ENCODE measurements around the gene KCNC1. TPM values are rescaled to one million over a fixed set of nuclear protein-coding genes. Genes with fewer than 3 reads are reported as not detected.

Gene KCNC1
- polyA plus RNA-seq, 2 donors = 0.01 TPM; not detected in 1

DNA sequence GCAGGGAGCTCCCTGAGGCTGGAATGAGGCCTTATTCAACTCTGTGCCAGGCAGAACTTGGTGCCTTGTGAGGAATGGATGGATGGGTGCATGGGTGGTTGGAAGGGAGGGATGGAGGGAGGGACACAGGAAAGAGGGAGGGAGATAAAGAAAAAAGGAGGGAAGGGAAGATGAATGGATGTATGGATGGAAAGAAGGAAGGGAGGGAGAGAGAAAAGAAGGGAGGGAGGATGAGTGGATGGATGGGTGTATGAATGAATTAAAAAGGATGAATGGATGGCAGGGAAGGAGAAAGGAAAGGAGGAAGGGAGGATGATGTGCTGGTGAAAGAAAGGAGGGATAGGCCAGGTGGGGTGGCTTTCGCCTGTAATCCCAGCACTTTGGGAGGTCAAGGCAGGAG is 34.6 kb downstream of the KCNC1 start:
- Histone ChIP-seq H3K4me1 (ENCODE audit: control insufficient read depth in 2 of 2, insufficient read depth in 2 of 2, low read length in 1 of 2) (no peaks in the 10 kb centered on the region), H3K27me3 (ENCODE audit: control insufficient read depth in 1 of 2, insufficient read depth in 2 of 2, low read length in 2 of 2) (no peaks in the 10 kb centered on the region), H3K36me3 (ENCODE audit: control insufficient read depth in 2 of 2, insufficient read depth in 2 of 2, low read length in 1 of 2) (no peaks in the 10 kb centered on the region), H3K27ac (ENCODE audit: low read depth in 2 of 2, low read length in 1 of 2) (no peak overlapping the region), H3K4me3 (ENCODE audit: low read depth in 1 of 2, low read length in 2 of 2) (no peak overlapping the region), H3K9me3 (ENCODE audit: control insufficient read depth in 2 of 2, insufficient read depth in 1 of 2, low read depth in 1 of 2, low read length in 1 of 2) (no peaks in the 10 kb centered on the region)
- WGBS, 2 donors = 97 to 100% methylated on average over 1 of the region's 1 CpG

- WGBS, 2 donors = 51 to 67% methylated on average over 9 of the region's 9 CpGs
- H3K4me3 ChIP-seq (ENCODE audit: low read depth in 1 of 2, low read length in 2 of 2) = no peak overlapping the region
- H3K9me3 ChIP-seq (ENCODE audit: control insufficient read depth in 2 of 2, insufficient read depth in 1 of 2, low read depth in 1 of 2, low read length in 1 of 2) = no peaks in the 10 kb centered on the region
- no peaks in the 10 kb centered on the region for H3K27me3 ChIP-seq (ENCODE audit: control insufficient read depth in 1 of 2, insufficient read depth in 2 of 2, low read length in 2 of 2)
- H3K36me3 ChIP-seq (ENCODE audit: control insufficient read depth in 2 of 2, insufficient read depth in 2 of 2, low read length in 1 of 2) = no peaks in the 10 kb centered on the region
- H3K4me1 ChIP-seq (ENCODE audit: control insufficient read depth in 2 of 2, insufficient read depth in 2 of 2, low read length in 1 of 2) = no peaks in the 10 kb centered on the region
- H3K27ac ChIP-seq (ENCODE audit: low read depth in 2 of 2, low read length in 1 of 2) = no peak overlapping the region
Measured at GRCh38 chr11:17770048-17770652, 35.6 kb downstream of the KCNC1 start.

GRCh38 chr11:17770917-17771316 is 36.3 kb downstream of the KCNC1 start:
- Histone ChIP-seq H3K27me3 (ENCODE audit: control insufficient read depth in 1 of 2, insufficient read depth in 2 of 2, low read length in 2 of 2) (no peaks in the 10 kb centered on the region), H3K9me3 (ENCODE audit: control insufficient read depth in 2 of 2, insufficient read depth in 1 of 2, low read depth in 1 of 2, low read length in 1 of 2) (no peaks in the 10 kb centered on the region), H3K4me3 (ENCODE audit: low read depth in 1 of 2, low read length in 2 of 2) (no peak overlapping the region), H3K4me1 (ENCODE audit: control insufficient read depth in 2 of 2, insufficient read depth in 2 of 2, low read length in 1 of 2) (no peaks in the 10 kb centered on the region), H3K27ac (ENCODE audit: low read depth in 2 of 2, low read length in 1 of 2) (no peak overlapping the region), H3K36me3 (ENCODE audit: control insufficient read depth in 2 of 2, insufficient read depth in 2 of 2, low read length in 1 of 2) (no peaks in the 10 kb centered on the region)

- Histone ChIP-seq H3K36me3 (ENCODE audit: control insufficient read depth in 2 of 2, insufficient read depth in 2 of 2, low read length in 1 of 2) (no peaks in the 10 kb centered on the region), H3K27ac (ENCODE audit: low read depth in 2 of 2, low read length in 1 of 2) (no peak overlapping the region), H3K27me3 (ENCODE audit: control insufficient read depth in 1 of 2, insufficient read depth in 2 of 2, low read length in 2 of 2) (no peaks in the 10 kb centered on the region), H3K4me1 (ENCODE audit: control insufficient read depth in 2 of 2, insufficient read depth in 2 of 2, low read length in 1 of 2) (no peaks in the 10 kb centered on the region), H3K9me3 (ENCODE audit: control insufficient read depth in 2 of 2, insufficient read depth in 1 of 2, low read depth in 1 of 2, low read length in 1 of 2) (no peaks in the 10 kb centered on the region), H3K4me3 (ENCODE audit: low read depth in 1 of 2, low read length in 2 of 2) (no peak overlapping the region)
- WGBS, 2 donors = 92 to 94% methylated on average over 17 of the region's 17 CpGs
Measured at GRCh38 chr11:17771415-17771814, 36.8 kb downstream of the KCNC1 start.

GRCh38 chr11:17771841-17772401 is 37.3 kb downstream of the KCNC1 start:
- H3K27ac ChIP-seq (ENCODE audit: low read depth in 2 of 2, low read length in 1 of 2) = no peak overlapping the region
- H3K4me3 ChIP-seq (ENCODE audit: low read depth in 1 of 2, low read length in 2 of 2) = no peak overlapping the region
- no peaks in the 10 kb centered on the region for H3K36me3 ChIP-seq (ENCODE audit: control insufficient read depth in 2 of 2, insufficient read depth in 2 of 2, low read length in 1 of 2)
- 97% methylated on average over 37 of the region's 37 CpGs for WGBS, 2 donors
- no peaks in the 10 kb centered on the region for H3K4me1 ChIP-seq (ENCODE audit: control insufficient read depth in 2 of 2, insufficient read depth in 2 of 2, low read length in 1 of 2)
- H3K9me3 ChIP-seq (ENCODE audit: control insufficient read depth in 2 of 2, insufficient read depth in 1 of 2, low read depth in 1 of 2, low read length in 1 of 2) = no peaks in the 10 kb centered on the region
- H3K27me3 ChIP-seq (ENCODE audit: control insufficient read depth in 1 of 2, insufficient read depth in 2 of 2, low read length in 2 of 2) = no peaks in the 10 kb centered on the region

GRCh38 chr11:17772704-17773600 is 38.4 kb downstream of the KCNC1 start:
- Histone ChIP-seq H3K27me3 (ENCODE audit: control insufficient read depth in 1 of 2, insufficient read depth in 2 of 2, low read length in 2 of 2) (no peaks in the 10 kb centered on the region), H3K9me3 (ENCODE audit: control insufficient read depth in 2 of 2, insufficient read depth in 1 of 2, low read depth in 1 of 2, low read length in 1 of 2) (no peaks in the 10 kb centered on the region), H3K4me3 (ENCODE audit: low read depth in 1 of 2, low read length in 2 of 2) (no peak overlapping the region), H3K36me3 (ENCODE audit: control insufficient read depth in 2 of 2, insufficient read depth in 2 of 2, low read length in 1 of 2) (no peaks in the 10 kb centered on the region), H3K4me1 (ENCODE audit: control insufficient read depth in 2 of 2, insufficient read depth in 2 of 2, low read length in 1 of 2) (no peaks in the 10 kb centered on the region), H3K27ac (ENCODE audit: low read depth in 2 of 2, low read length in 1 of 2) (no peak overlapping the region)
- 93 to 94% methylated on average over 31 of the region's 31 CpGs for WGBS, 2 donors

- Histone ChIP-seq H3K4me1 (ENCODE audit: control insufficient read depth in 2 of 2, insufficient read depth in 2 of 2, low read length in 1 of 2) (no peaks in the 10 kb centered on the region), H3K36me3 (ENCODE audit: control insufficient read depth in 2 of 2, insufficient read depth in 2 of 2, low read length in 1 of 2) (no peaks in the 10 kb centered on the region), H3K27ac (ENCODE audit: low read depth in 2 of 2, low read length in 1 of 2) (no peak overlapping the region), H3K27me3 (ENCODE audit: control insufficient read depth in 1 of 2, insufficient read depth in 2 of 2, low read length in 2 of 2) (no peaks in the 10 kb centered on the region), H3K9me3 (ENCODE audit: control insufficient read depth in 2 of 2, insufficient read depth in 1 of 2, low read depth in 1 of 2, low read length in 1 of 2) (no peaks in the 10 kb centered on the region), H3K4me3 (ENCODE audit: low read depth in 1 of 2, low read length in 2 of 2) (no peak overlapping the region)
- WGBS, 2 donors = 93 to 97% methylated on average over 6 of the region's 6 CpGs
Measured at GRCh38 chr11:17773674-17774073, 39.1 kb downstream of the KCNC1 start.

GRCh38 chr11:17774232-17775034 is 39.9 kb downstream of the KCNC1 start:
- H3K27ac ChIP-seq (ENCODE audit: low read depth in 2 of 2, low read length in 1 of 2) = no peak overlapping the region
- H3K4me1 ChIP-seq (ENCODE audit: control insufficient read depth in 2 of 2, insufficient read depth in 2 of 2, low read length in 1 of 2) = no peaks in the 10 kb centered on the region
- 74 to 76% methylated on average over 12 of the region's 12 CpGs for WGBS, 2 donors
- no peaks in the 10 kb centered on the region for H3K9me3 ChIP-seq (ENCODE audit: control insufficient read depth in 2 of 2, insufficient read depth in 1 of 2, low read depth in 1 of 2, low read length in 1 of 2)
- H3K4me3 ChIP-seq (ENCODE audit: low read depth in 1 of 2, low read length in 2 of 2) = no peak overlapping the region
- H3K36me3 ChIP-seq (ENCODE audit: control insufficient read depth in 2 of 2, insufficient read depth in 2 of 2, low read length in 1 of 2) = no peaks in the 10 kb centered on the region
- no peaks in the 10 kb centered on the region for H3K27me3 ChIP-seq (ENCODE audit: control insufficient read depth in 1 of 2, insufficient read depth in 2 of 2, low read length in 2 of 2)

DNA sequence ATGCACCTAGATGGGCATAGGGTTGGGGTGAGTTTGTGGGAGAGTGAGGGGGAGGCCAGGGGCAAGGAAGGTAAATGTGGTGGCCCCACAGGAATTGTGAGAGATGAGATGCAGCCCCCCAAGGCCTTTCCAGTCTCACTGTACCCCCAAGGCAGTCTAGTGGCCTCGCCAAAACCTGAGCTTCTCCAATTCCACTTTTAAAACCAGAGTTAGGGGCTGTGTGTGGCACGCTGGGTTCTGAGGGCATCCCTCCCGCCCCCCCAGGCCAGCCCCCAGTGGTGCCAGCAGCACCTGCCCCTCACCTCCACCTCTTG is 40.4 kb downstream of the KCNC1 start:
- 93 to 95% methylated on average over 3 of the region's 3 CpGs for WGBS, 2 donors
- Histone ChIP-seq H3K27ac (ENCODE audit: low read depth in 2 of 2, low read length in 1 of 2) (no peak overlapping the region), H3K4me1 (ENCODE audit: control insufficient read depth in 2 of 2, insufficient read depth in 2 of 2, low read length in 1 of 2) (no peaks in the 10 kb centered on the region), H3K27me3 (ENCODE audit: control insufficient read depth in 1 of 2, insufficient read depth in 2 of 2, low read length in 2 of 2) (no peaks in the 10 kb centered on the region), H3K9me3 (ENCODE audit: control insufficient read depth in 2 of 2, insufficient read depth in 1 of 2, low read depth in 1 of 2, low read length in 1 of 2) (no peaks in the 10 kb centered on the region), H3K4me3 (ENCODE audit: low read depth in 1 of 2, low read length in 2 of 2) (no peak overlapping the region), H3K36me3 (ENCODE audit: control insufficient read depth in 2 of 2, insufficient read depth in 2 of 2, low read length in 1 of 2) (no peaks in the 10 kb centered on the region)

All from esophagus (tissue), 2 donors.